ENCODE data around the gene MMAB. TPM values are rescaled to one million over a fixed set of nuclear protein-coding genes. Genes with fewer than 3 reads are reported as not detected.

MMAB gene
- polyA plus RNA-seq, 1 donor: 24.7 TPM

DNA sequence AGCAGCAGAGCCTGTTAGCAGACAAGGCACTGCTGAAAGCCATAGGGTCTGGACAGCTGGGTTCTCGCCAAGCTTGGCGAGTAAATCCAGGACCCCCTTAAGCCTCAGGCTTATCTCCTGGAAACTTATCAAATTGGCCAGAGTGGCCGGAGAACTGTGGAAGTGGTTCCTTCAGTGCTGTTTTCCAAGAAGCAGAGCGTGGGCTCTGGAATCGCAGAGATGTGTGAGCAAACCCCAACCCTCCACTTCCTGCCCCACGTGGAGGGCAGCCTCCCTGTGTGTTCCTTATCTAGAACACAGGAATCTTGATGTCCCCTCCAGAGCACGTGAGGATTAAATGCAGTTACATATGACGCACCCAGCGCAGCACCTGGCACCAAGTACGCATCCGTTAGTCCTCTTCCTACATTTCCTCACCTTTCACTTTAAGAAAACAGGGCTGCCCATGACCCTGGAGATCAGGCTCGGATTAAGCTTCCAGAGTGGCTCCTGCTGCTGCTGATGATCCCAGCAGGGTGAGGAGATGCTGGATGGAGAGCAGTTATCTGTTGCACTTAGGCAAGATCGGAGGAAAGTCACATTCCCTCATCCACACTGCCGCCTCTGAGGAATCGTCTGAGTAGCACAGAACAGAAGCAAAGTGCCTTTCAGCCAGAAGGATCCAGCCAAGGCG lies 35.0 kb downstream of the MMAB start:
- no peak for DNase-seq (ENCODE audit: low read depth)

DNA sequence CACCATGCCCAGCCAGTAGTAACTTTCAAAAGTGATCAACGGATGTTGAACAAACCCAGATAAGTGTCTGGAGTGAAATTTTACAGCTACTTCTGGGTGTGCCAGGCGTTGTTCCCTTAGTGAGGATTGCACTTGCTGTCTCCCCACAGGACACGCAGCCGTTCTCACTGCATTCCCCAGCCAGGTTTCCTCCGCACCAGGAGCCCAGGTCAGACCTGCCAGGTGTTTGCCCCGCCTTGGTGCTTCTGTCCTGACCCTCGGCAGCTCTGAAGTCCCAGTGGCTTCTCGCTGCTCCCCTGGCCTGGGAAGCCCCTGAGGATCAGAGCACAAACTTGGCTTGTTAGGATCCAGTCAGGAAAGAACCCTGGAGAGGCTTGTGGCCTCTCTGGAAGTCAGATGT lies 36.2 kb downstream of the MMAB start:
- no peak for DNase-seq (ENCODE audit: low read depth)

DNA sequence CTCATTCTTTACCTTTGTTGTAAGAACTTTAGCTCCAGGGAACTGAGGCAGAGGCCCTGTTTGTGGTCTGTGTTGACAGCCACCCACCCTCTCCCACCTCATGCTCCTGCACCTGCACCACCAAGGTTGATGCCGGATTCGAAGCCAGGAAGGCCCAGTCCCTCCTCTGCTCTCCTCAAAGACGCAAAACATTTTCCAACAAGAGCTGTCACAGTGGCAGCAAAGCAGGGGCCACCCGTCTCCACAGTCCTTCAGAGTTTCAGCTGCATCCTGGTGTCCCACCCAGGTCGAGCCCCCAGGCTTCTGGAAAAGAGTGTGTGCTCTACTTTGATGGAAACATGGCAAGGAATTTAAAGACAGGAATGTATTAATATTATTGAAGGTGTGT lies 37.4 kb downstream of the MMAB start:
- no peak for DNase-seq (ENCODE audit: low read depth)

DNA sequence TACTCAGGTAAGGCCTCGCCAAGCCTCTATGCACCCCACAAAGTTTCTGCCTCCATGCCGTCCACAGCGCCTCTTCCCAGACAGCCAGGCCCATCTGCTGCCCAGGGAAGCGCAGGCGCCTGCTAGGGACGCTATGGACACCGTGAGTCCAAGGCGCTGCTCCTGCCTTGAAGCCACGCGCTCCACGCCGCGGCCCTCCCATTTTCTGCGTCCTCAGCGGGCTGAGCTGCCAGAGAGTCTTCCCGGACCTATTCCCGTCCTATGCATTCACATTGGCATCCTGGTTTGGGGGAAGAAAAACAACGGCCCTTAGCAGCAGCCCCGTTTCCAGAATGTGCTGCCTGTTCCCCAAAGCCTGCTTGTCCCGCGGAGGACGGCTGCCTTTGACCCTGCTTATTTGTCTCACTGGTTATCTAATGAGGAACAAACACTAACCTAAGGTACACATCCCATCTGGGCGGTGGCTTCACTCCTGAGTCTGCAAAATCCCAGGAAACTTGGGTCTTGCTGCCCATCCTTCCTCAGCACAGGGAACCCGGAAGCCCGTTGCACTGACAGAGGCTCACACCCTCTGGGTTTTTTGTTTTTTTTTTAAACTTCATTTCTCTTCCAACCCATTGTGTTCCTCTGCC lies 38.0 kb downstream of the MMAB start:
- DNase-seq (ENCODE audit: low read depth): no peak

DNA sequence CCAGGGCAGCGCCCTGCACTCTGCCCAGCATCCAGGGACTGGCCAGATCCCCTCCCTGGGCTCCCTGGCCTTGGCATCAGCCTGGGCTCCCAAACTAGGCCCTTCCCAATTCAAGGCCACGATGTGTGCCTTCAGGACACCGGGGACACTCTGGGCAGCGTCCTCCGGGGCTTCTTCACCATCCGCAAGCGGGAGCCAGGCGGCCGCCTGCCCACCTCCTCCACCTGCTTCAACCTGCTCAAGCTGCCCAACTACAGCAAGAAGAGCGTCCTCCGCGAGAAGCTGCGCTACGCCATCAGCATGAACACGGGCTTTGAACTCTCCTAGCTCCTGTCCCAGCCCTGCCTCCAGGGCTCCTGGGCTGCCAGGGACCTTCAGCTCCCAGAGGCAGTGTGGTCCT lies 38.8 kb downstream of the MMAB start:
- DNase-seq (ENCODE audit: low read depth): no peak

DNA sequence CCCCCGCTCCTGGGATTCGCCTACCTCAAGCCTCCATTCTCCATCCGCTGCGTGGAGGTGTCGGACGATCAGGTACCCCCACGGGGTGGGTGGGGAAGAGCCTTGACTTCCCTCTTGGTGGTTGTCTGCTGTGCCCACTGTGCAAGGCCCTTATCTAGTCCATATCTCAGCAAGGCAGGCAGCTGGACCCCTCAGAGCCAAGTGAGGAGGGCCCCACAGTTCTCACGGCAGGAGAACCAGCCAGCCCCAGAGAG lies 39.9 kb downstream of the MMAB start:
- no peak for DNase-seq (ENCODE audit: low read depth)

DNA sequence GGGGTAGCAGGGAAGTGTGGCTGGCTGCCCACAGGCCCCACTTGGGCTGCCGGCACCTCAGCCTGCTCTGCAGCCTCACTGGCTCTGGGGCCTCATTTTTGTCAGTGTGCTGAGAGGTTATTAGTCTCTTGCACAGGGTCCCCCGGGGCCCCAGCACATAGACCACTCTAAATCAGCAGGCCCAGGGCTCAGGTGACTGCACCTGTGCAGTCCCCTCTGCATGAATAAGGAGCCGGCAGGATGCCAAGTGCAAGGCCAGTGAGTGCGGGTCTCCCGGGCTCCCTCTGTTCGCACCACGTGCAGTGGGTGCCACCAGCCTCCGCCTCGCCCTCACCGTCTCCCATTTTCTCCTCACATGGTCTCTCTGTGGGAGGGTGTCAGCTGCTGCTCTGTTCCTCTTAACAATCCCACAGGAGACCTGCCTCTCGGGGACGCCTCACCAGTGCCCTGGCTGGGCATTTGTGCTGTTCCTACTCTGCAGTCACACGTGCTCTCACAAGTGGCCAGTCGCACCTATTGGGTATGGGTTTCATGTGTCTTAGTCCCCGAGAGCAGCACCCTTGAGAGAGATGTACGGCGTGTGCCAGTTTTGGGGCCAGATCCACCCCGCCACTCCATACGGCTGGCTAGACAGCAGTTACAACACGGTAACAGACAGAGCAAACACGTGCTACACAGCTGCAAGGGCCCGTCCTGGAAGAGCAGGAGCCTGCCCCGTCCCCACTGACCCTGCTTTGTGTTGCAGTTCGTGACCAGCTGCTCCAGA lies 40.4 kb downstream of the MMAB start:
- DNase-seq (ENCODE audit: low read depth): no peak

DNA sequence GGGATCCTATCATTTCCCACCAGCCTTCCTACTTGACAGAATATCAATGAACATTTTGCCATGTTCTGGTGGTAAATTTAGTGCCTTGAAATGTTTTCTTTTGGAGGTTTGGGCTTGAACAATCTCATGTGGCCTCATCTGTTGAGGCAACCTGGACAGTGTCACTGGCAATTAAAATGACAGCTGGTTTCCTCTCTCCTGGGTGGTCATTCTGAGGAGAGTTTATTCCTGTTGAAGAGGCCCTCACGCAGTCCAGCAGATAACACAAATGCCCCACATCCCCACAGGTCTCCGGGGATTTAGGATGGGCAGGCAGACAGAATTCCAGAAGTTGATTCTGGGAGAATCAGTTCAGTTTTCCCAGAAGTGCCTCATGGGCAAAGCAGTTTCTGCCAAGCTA lies 41.9 kb downstream of the MMAB start:
- DNase-seq (ENCODE audit: low read depth): no peak

DNA sequence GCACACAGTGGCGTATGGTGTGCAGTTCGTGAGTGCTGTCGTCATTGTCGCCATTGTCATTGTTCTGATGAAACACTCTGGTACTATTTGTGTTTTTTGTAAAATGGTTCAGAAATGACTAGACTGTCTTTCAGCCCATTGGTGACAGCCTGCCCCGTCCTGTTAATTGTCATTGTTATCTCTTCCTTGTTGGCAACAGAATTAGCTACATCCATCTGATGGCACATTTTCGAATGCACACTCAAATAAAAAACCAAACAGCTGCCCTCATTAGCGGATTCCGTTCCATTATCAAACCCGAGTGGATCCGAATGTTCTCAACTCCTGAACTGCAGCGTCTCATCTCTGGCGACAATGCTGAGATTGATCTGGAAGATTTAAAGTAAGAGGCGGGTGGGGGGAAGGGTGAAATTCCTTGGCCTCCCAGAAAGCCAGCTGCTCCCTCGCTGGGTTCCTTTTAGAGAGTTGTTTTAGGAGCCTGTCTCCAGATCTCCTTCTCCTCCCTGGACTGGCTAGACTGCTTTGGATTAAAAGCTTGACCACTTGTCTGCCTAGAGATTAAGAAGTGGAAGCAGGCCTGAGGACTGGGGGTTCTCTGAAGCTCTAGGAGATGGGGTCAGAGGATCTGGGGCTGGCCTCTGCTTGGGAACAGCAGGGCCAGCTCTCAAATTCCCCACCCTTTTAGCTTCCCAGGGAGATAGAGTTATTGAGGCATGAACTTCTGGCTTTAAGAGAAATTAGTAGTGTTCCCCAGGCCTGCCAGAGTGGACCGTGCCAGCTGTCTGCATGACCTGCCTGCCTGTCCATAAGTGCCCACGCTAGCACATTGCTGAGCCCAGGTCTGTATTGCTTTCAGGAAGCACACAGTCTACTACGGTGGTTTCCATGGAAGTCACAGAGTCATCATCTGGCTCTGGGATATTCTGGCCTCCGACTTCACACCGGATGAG lies 43.3 kb downstream of the MMAB start:
- DNase-seq (ENCODE audit: low read depth): no peak

DNA sequence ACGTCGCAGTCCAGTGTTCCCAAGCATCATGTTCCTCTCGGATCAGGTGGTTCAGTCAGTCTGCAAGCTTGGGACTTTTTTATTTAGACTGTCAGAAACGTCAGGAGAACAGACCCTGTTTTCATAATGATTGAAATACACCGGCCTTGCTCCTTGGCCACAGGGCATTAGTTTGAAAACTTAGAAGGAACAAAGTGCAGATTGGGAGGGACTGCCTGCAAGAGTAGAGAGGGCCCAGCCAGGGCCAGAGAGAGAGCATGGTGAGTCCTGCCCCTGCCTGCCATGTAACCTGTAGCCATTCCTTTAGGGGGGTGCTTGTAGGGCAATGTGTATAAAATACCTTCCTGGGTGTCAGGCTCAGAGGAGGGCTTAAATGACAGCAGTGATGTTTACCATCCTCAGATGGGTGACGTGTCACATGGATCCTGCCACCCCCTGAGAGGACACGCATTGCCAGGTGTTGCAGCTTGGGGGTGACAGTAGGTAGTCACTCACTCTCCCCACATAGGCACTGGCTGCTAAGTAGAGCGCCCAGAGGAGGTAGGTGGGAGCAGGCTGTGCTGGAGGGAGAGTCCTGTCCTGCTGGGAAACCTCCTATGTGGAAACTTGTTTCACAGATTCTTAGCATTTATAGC lies 45.7 kb downstream of the MMAB start:
- no peak for DNase-seq (ENCODE audit: low read depth)

DNA sequence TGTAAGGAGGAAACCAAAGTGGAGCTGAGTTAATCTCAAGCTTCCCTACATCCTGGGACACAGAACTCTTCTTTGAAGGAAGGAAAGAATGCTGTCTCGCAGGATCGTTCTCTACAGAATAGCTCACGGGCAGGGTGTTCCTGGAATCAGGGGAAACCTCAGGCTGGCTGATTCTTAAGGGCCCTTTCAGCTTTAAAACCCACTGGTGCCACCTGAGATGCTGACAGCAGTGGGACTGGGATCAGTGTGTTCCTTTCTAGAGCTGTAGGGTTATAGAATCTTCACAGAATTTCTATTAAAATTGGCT lies 48.1 kb downstream of the MMAB start:
- no peak for DNase-seq (ENCODE audit: low read depth)

DNA sequence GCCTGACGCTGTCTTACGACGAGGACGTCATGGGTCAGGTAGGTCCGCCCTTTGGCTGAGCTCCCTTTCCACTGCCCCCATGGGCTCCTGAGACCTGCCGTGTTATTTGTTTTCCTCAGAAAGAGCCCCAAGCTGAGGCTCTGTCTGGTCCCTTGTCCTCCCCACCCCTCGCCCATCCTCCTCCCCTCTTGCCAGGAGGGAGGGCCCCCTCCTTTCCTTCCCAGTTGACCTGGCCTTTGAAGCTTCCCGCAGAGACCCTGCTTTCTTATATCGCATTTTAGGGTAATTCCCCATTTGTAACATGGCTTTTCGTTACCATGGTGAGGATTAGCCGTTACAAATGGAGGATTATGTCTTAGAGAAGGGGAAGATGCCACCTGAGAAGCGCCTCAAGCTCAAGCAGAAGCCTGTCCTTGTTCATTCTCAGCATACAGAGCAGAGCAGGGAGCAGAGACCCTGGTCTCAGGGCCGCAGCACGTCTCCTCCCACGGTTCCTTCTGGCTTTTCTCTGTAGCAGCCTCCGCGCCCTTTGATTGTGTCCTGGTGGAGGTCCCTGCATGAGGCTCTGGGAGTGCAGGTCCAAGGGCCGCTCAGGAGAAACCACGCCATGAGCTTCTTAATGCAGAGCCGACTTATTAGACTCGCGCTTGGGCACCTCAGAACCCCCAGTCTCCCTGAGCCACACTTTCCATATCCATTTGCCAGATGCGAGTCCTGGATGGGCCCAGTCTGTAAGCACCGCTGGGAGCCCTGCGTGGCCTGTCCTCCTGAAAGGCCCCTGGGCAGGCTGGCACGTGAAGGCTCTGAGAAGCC lies 48.6 kb downstream of the MMAB start:
- DNase-seq (ENCODE audit: low read depth): no peak

DNA sequence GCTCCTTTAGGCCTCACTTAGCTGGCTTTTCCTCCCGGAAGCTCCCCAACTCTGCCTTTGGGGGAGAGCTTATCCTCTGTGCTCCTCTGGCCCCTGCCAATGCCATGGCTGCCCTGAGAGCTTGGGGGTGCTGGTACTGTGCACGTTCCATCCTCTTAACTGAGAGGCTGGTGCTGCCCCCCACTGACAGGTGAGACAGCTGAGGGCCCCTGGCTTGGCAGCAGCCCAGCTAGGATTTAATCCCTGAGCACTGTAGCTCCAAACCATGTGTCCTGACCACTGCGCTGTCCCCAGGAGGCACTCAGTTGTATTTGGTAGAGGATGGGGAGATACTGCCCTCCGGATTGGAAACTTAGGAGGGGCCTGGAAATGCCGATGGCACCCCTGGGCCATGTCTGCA lies 49.8 kb downstream of the MMAB start:
- DNase-seq (ENCODE audit: low read depth): no peak

DNA sequence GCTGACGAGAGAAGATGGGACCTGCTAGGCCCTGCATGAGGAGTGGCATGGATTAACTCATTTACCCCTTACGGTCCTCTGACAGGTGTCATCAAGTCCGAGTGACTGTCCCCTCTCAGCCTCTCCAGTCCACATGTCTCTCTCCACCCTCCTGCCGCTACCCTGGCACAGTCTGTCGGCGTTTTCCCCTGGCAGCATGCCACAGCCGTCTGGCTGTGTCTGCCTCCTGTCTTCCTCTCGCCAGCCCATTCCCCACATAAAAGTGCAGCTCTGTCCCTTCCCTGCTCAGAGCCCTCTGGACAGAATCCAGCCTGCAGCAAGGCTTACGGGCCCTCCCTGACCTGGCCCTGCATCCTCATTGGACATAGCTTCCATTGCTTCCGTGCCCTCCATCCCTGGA lies 50.2 kb downstream of the MMAB start:
- no peak for DNase-seq (ENCODE audit: low read depth)

DNA sequence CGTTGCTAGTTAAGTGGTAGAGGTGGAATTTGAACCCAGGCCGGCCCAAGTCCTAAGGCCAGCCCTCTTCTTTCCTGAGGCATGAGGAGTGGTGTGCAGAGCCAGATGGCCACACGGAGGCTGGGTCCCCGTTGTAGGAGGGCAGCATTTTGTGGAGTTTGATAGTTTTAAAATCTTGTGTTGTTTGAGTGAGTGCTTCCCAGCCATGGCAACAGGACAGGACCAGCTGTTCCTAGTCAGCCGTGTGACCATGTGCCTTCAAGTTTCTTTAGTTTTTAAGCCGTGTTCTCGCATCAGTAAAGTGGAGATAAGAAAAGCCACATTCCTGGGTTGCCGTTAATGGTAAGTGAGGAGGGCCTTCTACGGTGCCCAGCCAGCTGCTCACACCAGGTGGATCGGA lies 51.5 kb downstream of the MMAB start:
- no peak for DNase-seq (ENCODE audit: low read depth)

DNA sequence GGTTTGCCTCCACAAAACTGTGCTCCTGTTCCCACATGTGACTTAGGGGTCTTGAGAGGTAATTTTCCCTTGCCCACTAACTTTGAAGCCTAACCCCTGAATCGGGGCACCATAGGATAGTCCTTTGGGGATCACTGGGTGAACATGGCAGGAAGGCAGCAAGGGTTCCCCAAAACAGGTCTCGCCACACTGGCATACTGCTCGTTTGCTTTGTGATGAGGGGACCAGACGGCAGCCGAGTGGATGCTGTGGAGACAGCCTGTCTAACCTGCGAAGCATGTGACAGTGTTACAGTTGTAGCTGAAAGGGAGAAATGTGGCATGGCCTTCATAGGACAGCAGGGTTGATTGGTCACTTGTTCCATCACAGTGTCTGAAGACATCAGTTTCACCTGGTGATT lies 53.5 kb downstream of the MMAB start:
- DNase-seq (ENCODE audit: low read depth): no peak

DNA sequence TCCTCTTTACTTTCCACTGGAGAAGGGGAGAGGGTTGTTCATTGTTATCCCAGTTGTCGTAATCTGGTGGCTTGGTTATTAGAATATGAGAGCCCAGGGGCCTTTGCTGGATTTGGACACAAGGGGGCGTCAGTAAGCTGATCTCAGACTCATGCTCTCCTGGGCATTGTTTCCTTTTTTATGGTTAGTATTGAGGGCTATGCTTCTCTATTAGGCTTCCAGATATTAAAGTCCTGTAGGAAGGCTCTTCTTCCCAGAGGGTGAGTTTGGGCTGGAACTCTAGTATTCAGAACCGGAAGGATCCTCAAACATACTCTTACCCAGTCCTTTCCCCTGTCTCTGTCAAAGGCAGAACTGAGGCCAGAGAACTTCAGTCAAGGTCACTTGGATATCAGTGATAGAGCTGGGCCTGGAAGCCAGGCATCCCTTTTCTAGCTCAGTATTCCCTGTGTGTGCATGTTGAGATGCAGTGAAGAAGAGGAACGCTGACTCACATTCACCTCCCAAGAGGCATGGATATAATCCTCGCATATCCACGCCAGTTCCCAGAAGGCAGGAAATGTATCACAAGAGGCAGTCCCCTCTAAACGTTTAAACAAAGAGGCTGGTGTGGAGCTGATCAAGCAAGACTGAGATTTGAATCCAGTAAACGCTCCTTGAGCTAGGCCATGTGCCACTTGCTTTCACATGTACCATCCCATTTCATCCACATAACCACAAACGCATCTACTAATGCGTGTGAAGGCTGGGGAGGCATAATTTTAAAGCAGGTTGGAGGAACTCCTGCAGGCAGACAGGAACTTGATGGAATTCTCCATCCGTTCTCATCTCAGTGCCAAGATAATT lies 54.3 kb downstream of the MMAB start:
- DNase-seq (ENCODE audit: low read depth): peak; percentile 16

DNA sequence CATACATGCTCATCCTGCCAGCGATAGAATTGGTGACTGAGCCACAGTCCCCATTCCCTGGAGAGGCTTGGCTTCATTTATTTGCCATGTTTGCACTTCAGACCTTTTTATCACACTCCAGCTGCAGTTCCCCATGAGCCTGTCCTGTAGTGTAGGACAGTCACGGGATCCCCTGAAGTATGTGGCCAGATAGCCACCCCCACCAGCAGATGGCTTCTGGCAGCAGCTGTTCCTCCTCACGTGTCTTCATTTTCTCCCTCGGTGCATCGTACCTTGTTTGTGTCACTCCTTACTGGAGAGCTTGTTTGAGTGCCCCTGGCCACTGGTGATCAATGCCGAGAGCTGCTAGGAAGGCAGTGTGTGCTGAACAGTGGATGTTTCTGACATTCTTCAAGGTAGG lies 55.7 kb downstream of the MMAB start:
- no peak for DNase-seq (ENCODE audit: low read depth)

DNA sequence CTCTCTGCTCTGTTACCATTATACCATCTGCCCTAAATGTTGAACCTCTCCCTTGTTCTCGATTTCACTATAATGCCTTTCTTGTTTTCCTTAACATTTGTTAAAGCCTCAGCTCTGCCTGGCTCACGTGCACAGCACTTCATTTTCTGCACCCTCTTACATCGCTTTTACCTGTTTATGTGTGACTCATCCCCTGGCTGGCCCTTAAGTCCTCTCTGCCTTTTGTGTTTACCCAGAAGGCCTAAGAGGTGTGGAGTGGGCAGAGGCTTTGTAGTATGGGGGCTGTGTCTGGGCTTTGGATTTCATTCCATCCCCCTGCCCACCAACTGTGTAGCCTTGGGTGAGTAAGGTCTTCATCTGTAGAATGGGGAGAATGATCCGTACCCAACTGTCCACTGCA lies 59.3 kb downstream of the MMAB start:
- no peak for DNase-seq (ENCODE audit: low read depth)

DNA sequence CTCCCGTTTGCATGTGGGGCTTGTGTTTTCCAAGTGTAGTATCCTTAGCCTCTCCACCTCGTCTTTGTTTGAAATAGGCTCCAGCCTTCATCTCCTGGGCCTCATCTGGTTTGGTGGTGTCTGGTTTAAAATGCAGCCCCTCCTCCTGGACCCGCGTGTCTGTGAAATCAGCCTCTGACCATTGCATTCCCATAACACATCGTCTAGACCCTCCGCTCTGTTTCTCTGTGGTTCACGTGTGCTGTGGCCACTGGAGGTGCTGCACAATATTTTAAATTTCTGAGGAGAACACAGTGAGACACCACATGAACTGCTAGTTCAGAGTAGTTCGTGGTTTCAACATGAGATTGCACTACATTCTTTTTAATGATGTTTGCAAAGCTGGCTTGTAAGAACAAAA lies 60.3 kb downstream of the MMAB start:
- DNase-seq (ENCODE audit: low read depth): no peak

Measured in forelimb muscle (tissue), 1 donor.